ENCODE measurements around the gene TCOF1.

The TCOF1 gene

DNA sequence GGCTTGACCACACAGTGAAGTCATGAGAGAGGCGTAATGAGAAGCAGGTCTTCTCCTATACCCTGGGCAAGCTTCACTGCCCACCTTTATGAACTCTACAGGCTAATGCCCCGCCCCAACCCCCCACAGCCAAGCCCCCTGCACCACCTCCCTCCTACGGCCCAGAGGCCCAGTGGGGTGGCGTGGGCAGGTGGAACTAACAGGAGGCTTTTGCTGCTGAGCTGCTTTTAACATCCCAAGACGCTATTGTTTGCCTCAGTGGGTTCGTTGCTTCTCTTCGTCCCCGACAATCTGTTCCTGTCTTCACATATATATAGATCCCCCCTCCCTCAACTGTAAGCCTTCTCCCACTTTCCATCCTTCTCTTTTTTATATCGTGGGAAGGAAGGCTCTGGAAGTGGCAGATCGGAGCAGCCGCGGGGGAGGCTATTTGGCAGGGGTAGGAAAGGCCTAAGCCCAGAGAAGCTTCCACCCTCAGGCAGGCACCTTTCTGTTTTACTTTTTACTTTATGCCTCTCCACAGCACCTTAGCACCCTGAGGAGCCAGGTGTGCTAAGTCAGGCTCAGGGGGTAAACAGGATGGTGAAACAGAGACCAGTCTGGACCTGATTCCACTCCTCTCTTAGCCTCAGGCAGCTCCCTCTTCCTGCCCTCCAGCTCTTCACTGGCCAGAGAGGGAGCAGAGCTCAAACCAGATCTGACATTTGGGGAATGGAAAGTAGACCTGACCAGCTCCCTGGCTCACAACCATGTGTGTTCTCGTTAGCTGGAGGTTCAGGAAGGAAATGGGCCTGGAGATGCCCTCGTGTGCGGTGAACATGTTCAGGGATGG lies 28.7 kb downstream of the TCOF1 start:
- DNase-seq (ENCODE audit: low read depth in 2 of 2, low spot score in 1 of 2), result no peak

DNA sequence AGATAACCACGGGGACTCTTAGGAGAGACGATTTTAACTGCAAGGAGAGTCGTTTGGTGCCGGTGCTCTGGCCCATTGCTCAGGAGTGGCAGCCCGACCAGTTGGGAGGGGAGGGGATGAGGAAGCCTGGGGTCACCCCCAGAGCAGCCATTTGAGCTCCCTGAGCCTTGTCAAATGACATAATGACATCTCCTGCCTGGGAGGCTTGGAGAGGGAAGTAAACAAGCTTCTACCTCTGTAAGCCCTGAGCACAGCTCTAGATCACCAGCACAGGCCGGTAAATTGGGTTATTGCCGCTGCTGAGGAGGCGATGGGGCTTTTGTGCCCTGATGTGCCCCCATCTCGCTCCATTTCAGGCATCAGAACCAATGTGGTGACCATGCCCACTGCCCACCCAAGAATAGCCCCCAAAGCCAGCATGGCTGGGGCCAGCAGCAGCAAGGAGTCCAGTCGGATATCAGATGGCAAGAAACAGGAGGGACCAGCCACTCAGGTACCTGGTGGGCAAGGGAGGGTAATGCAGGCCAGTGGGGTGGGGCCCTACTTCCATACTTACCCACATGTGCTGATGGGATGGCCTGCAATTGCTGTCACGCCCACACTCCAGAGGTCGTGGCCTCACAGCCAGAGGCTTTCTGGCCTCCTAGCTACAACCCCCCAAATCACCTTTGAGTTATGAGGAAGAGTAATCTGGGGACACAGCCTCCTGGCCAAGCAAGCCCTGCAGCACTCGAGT lies 32.2 kb downstream of the TCOF1 start:
- DNase-seq (ENCODE audit: low read depth in 2 of 2, low spot score in 1 of 2), result no peak

DNA sequence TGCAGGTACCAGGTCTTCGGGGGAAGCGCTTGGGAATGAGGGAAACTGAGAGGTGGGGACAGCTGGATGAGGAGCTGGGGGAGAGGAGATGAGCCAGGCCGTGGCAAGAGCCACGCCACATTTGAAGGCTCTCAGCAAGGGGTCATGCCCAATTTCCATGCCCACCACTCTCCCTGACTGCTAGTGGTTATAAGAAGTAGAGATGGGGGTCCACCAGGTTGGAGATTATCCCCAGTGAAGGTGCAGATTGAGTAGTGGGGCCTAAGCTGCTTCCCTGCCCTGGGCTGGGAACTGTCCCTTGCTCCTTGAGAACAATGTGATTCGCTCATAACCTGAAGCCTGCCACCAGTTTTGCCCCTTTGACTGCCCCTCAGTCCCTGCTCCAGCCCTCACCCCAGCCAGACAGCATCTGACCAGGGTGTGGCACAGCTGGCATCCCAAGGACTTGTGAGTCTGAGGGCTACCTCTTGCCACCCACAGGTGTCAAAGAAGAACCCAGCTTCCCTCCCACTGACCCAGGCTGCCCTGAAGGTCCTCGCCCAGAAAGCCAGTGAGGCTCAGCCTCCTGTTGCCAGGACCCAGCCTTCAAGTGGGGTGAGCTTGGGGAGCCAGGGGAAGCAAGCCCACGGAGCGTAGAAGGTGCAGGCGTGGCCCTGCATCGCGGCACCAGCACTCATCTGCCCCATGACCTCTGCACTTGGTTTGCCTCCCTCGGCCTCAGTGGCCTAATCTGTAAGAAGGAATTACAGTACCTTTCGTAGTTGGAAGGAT lies 33.8 kb downstream of the TCOF1 start:
- no peak for DNase-seq (ENCODE audit: low read depth in 2 of 2, low spot score in 1 of 2)

DNA sequence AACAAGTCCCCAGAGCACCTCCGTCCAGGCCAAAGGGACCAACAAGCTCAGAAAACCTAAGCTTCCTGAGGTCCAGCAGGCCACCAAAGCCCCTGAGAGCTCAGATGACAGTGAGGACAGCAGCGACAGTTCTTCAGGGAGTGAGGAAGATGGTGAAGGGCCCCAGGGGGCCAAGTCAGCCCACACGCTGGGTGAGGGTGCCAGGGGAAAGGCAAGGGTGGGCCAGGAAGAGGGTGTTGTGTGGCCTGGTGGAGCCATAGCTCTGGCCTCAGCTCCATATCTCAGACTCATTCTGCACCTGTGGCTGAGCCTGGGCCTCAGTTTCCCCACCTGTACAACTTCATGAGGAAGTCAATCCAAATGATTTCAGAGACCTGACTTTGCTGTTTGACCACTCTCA lies 34.5 kb downstream of the TCOF1 start:
- DNase-seq (ENCODE audit: low read depth in 2 of 2, low spot score in 1 of 2), result no peak

DNA sequence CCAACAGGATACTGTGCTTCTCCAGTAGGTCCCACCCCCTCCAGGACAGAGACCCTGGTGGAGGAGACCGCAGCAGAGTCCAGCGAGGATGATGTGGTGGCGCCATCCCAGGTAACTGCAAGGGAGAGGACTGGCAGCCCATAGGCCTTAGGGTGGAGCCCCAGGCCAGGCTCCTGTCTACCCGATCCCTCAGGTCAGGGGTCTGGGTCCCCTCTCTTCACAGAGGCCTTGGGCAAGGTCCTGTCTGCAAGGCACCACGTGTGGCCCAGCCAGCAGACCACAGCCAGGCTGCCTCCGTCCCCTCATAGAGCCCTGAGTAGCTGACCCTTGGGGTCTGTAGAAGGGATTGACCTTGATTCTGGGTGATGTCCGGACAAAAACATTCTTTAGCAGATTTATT lies 35.2 kb downstream of the TCOF1 start:
- no peak for DNase-seq (ENCODE audit: low read depth in 2 of 2, low spot score in 1 of 2)

DNA sequence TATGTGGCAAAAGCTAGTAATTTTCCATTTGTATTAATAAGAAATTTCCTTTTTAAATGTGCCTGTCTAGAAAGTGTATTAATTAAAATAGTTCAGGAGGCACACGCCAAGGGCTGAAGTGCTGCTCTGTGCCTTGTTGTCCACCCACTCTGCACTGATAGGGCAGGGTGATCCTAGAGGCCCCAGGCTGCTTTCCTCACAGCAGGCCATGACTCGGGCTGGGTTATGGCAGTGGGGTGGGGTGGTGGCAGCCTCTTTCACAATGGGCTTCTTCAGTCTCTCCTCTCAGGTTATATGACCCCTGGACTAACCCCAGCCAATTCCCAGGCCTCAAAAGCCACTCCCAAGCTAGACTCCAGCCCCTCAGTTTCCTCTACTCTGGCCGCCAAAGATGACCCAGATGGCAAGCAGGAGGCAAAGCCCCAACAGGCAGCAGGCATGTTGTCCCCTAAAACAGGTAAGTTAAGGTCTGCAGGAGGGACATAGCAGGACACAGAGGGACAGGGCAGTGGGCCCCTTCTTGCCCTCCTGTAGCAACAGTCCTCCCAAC lies 35.7 kb downstream of the TCOF1 start:
- DNase-seq (ENCODE audit: low read depth in 2 of 2, low spot score in 1 of 2), result no peak

DNA sequence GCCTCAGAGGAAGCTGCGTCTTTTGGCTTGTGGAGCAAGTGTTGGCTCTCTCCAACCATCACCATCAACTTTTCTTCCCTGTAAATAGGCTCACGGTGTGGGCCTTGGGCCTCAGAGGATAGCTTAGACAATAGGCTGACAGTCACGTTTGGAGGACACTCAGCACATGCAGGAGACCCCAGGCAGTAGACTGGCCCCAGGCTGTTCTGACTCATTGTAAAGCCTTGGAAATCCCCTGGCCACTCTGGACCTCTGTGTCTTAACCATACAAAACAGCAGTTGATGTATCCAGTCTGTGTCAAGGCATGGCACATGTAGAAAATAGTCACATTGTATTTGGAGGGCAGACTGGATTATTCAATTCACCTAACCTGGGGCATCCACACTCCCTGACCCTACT lies 36.6 kb downstream of the TCOF1 start:
- no peak for DNase-seq (ENCODE audit: low read depth in 2 of 2, low spot score in 1 of 2)

DNA sequence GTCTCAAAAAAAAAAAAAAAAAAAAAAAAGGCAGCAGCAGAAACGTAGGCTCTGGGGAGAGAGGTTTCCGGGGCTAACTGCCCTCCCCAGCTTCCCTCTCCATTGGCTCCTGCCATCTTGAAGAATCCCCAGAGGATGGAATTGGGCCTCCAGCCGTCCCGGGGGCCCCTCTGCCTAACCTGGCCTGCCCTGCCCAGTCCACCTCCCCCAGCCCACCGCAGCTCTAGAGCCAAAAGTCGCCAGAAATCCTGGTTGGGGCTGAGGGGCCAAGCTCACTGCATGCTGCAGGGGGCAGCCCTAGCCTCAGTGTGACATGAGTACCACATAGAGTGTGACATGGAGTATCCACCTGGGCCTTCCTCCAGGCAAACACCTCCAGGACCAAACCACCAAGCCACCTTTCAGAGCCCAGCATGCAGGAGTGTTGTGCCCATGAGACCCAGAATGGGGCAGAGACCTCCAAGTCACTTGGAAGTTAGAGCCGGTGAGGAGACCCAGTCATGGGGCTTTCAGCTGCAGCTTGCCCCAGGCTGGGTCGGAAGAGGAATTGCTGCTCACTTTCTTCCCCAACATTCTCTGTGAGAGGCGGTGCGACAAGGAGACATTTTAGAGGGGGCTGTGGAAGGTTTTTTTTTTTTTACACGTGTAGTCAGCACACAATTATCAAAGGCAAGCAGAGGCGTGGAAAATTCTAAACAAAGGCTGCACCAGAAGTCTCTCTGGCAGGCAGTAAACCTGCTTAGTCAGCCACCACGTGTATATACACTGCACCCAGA lies 37.6 kb downstream of the TCOF1 start:
- no peak for DNase-seq (ENCODE audit: low read depth in 2 of 2, low spot score in 1 of 2)

DNA sequence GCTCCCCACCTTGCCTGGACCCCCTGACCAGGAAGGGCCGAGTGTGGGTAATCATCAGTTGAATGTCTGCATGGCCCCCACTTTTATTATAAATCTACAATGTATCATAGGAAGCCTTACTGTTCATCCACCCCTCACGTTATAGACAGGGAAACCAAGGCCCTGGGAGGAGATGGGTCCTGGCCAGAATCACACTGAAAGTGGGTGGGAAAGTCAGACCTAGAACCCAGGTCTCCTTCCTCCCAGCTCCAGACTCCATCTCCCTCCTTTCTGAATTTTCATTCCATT lies 38.1 kb downstream of the TCOF1 start:
- DNase-seq (ENCODE audit: low read depth in 2 of 2, low spot score in 1 of 2), result no peak

DNA sequence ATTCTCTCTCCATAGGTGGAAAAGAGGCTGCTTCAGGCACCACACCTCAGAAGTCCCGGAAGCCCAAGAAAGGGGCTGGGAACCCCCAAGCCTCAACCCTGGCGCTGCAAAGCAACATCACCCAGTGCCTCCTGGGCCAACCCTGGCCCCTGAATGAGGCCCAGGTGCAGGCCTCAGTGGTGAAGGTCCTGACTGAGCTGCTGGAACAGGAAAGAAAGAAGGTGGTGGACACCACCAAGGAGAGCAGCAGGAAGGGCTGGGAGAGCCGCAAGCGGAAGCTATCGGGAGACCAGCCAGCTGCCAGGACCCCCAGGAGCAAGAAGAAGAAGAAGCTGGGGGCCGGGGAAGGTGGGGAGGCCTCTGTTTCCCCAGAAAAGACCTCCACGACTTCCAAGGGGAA lies 38.8 kb downstream of the TCOF1 start:
- no peak for DNase-seq (ENCODE audit: low read depth in 2 of 2, low spot score in 1 of 2)

DNA sequence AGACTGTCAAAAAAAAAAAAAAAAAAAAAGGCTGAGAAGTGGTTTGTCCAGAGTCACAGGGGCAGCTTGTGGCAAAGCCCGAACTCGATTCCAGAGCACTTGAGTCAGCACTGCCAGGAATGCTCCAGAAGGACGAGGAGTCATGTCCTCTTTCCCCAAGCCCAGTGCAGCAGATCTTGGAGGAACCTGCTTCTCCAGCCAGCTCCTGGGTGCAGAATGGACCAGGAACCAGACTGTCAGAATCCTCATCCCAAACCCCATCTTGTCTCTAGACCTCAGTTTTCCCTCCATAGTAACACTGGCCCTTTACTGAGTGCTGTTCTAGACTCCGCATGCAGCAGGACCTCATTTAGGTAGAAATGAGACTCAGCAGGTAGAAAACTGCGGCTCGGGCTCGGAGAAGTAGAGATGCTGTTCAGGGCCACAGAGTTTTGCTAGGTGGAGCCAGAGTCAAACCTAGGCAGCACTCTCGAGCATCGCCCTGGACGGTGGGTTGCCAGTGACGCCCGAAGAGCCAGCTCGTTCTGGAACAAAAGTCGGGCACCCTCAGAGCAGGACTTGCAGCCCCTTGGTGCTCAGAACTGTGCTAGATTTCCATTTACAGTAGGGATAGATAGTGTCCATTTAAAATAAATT lies 39.8 kb downstream of the TCOF1 start:
- no peak for DNase-seq (ENCODE audit: low read depth in 2 of 2, low spot score in 1 of 2)

DNA sequence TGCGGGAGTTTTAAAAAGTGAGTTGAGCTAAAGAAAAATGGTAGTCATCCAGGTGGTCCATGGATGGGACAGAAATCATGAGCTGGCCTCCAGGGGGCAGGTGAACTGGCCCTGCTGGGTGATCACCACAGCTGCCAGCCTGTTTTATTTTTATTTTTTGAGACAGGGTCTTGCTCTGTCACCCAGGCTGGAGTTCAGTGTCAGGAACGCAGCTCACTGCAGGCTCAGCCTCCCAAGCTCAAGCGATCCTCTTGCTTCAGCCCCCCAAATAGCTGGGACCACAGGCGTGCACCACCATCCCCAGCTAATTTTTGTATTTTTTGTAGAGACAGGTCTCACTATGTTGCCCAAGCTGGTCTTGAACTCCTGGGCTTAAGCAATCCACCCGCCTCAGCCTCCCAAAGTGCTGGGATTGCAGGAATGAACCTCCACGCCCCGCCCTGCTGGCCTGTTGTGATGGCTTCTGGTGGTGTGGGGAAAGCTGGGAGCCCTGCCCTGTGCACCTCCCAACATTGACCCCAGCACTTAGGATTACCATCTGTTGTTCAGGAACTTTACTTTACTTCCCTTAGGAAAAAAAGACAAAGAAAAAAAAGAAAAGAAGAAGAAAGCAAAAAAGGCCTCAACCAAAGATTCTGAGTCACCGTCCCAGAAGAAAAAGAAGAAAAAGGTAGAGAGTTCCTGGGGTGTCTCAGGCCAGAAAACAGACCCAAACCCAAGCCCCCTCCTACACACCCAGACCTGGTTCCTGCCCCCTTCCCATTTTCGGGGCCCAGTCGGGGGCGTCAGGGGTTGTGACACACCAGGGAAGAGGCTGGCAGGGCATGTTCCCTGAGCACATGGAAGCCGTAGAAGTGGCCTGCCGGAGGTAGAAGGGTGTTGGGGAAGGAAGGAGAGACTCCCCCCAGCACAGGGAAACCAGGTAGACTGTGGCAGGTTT lies 40.6 kb downstream of the TCOF1 start:
- no peak for DNase-seq (ENCODE audit: low read depth in 2 of 2, low spot score in 1 of 2)

DNA sequence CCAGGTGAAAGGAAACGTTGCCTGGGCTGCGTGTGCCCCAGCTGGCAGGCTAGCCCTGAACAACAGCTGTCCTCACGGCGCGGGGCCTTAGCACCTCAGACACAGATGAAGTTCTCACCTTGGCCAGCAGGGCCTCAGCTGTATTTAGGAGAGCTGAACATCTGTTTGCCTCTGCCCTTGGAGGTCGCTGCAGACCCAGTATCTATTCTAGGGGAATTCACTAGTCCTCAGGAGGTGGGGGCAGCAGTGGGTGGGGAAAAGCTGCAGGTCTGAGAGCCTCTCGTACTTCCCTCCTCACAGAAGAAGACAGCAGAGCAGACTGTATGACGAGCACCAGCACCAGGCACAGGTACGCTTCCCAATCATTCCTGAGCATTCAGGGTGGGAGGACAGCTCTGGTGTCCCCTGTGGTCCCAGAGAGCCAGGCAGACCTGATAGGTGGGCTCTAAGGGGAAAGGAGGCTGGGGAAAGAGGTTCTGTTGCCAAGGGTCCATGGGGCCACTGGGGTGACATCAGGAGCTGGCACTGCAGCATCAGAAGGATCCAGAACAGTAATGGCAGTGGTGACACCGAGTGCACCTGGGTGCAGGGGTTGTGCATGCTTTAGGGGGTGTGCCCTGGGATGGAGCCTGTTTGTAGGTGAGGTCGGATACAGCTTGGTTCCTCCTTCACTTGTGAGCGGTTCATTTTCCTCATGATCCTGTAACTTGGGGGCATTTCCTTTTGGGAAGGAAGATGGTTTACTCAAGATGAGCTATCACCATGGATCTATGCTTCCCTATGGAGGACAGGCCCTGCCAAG lies 41.4 kb downstream of the TCOF1 start:
- DNase-seq (ENCODE audit: low read depth in 2 of 2, low spot score in 1 of 2), result no peak

DNA sequence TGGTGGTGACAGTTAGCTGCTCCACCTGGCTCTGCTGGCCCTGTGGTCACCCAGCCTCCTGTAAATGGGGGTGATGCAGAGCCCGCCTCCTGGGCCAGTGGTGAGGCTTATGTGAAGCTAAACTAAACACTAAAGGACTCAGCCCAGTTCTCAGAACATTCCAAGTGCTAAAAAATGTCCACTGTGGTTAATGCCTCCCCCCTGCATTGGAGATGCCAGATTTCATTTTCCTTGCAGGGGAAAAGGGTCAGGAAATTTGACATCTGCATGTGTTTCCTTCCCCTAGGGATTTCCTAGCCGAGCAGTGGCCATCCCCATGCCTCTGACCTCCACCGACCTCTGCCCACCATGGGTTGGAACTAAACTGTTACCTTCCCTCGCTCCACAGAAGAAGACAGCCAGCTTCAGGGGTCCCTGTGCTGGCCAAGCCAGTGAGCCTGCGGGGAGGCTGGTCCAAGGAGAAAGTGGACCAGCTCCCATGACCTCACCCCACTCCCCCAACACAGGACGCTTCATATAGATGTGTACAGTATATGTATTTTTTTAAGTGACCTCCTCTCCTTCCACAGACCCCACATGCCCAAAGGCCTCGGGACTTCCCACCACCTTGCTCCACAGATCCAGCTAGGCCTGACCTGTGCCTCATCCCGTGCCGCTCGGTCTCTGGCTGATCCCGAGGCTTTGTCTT lies 42.2 kb downstream of the TCOF1 start:
- DNase-seq (ENCODE audit: low read depth in 2 of 2, low spot score in 1 of 2), result no peak

DNA sequence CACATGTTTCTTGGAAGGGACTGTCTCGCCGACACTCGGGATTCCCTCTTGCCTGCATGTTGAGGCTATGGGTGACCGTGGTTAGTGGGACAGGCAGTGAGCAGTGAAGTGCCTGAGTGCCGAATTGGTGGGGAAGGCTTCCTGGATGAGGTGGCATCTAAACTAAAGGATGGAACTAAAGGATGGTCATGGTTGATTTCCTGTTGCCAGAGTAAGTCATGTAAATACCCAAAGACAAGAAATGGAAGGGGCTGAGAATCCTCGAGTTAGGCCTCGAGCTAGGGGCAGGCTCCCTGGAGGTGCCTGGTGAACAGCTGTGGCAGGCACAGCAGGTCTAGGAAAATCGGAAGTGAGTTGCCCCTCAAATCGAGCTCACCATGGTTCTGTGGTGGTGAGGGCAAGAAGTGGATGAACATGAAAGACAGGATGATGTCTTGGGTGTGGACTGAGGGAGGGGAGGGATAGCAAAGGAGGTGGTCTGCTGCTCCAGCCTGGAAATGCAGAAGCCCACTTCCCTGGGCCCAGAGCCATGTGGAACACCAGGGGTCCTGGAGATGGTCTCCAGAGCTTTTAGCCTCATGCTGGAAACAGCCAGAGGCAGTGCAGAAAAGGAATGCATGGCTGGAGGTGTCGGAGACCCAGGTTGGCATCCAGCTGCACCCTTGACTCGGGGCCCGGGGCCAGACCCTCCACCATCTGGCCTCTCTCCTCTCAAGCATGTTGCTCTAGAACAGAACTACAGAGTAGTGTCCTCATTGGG lies 43.0 kb downstream of the TCOF1 start:
- no peak for DNase-seq (ENCODE audit: low read depth in 2 of 2, low spot score in 1 of 2)

DNA sequence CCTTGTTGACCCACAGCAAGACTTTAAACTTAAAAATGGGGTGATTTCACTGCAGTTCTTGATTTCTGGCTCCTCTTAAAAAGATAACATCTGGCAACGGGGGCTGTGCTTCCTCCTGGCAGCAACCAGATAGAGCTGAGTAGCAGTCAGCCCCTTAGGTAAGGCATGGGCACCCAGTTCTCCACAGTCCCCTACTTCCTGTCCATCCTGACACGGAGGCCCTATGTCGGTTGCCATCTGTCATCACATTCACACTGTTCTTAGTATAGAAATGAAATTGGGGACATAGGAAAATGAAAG lies 43.5 kb downstream of the TCOF1 start:
- no peak for DNase-seq (ENCODE audit: low read depth in 2 of 2, low spot score in 1 of 2)

DNA sequence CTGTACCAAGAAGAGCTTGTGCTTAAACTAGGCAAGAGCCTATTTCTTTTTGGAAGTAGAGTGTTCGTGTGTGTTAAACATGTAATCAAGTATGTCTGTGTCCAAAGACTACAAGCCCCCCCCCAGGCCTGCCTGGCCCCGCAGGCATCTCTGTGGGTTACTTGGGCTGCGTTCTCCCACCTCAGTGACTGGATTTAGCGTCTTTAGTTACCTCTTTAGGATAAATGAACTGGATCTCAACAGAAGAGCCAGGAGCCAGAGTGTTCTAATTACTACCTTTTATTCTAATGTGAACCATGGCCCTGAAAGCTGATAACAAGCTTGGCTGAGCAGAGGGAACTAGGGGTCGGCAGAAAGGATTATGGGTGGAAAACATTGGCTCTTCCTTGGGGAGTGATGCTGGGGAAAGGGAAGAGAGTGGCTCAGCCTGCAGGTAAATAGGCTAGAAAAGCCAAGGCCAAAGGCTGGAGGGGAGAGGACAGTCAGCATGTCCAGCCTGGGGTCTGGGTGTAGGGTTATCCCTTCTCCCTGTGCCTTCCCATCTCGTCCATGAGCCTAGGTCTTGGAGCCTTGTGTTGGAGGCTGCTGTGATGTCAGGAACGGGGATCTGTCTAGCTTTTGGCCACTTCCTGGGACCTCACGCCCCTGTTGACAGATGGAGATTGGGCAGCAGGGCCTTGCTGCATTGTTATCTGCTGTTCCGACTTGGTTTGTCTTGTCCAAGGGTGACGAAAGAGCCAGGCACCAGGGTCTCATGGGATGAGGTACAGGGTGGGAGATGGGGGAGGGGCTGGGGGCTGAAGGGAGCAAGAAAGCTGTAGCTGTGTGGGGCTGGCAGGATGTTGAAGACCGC lies 44.1 kb downstream of the TCOF1 start:
- no peak for DNase-seq (ENCODE audit: low read depth in 2 of 2, low spot score in 1 of 2)
